CD8-positive, alpha-beta memory T cell (primary cell): Measurements from ENCODE around the gene HOXB1. TPM values are rescaled to one million over a fixed set of nuclear protein-coding genes. Genes with fewer than 3 reads are reported as not detected.

Experiments used
- CTCF ChIA-PET: fragments of 350-600 bp; sonication (Branson Sonifier 250); formaldehyde crosslinking; loops from one replicate; lab custom pipeline; 2021; ENCODE audit warnings: antibody characterized with exemption; lab: Charles Lee
- POLR2A ChIA-PET: fragments of 350-600 bp; sonication (Branson Sonifier 250); formaldehyde crosslinking; loops from one replicate; lab custom pipeline; 2021; ENCODE audit warnings: antibody characterized with exemption; lab: Charles Lee
- DNase-seq, 5 donors: peaks; one replicate each; pipeline versions ENCODE4 v3.0.0 to v3.0.0-alpha.2; 2020 to 2022; ENCODE audit warnings: mixed read lengths in 1 of 5
- H3K27ac ChIP-seq: one replicate; pipeline ENCODE4 v1.7.0; 2013; ENCODE audit warnings: low read depth, mild to moderate bottlenecking, low read length, moderate library complexity
- H3K27me3 ChIP-seq: 2 replicates; pipeline ENCODE4 v1.7.0; 2013; ENCODE audit warnings: low read length, mild to moderate bottlenecking; ENCODE audit not compliant: insufficient read depth, poor library complexity, severe bottlenecking
- H3K36me3 ChIP-seq: 2 replicates; pipeline ENCODE4 v1.7.0; 2013; ENCODE audit warnings: mild to moderate bottlenecking, low read length, moderate library complexity; ENCODE audit not compliant: insufficient read depth
- H3K4me1 ChIP-seq: 2 replicates; pipeline ENCODE4 v1.7.0; 2013; ENCODE audit warnings: mild to moderate bottlenecking, low read length, moderate library complexity; ENCODE audit not compliant: insufficient read depth
- H3K4me3 ChIP-seq: 2 replicates; pipeline ENCODE4 v1.7.0; 2013; ENCODE audit warnings: mild to moderate bottlenecking, low read length
- H3K9me3 ChIP-seq: 2 replicates; pipeline ENCODE4 v1.7.0; 2013; ENCODE audit warnings: mild to moderate bottlenecking, low read length
- H3K27ac Mint-ChIP-seq, 8 donors: one replicate each; pipeline ENCODE4 v1.8.0; 2020 to 2021; ENCODE audit warnings: mixed read lengths in 8 of 8, mild to moderate bottlenecking in 6 of 8, inconsistent platforms in 3 of 8, moderate library complexity in 3 of 8
- H3K27me3 Mint-ChIP-seq, 2 donors: one replicate each; pipeline ENCODE4 v1.8.0; 2020 to 2021; ENCODE audit warnings: mixed read lengths in 2 of 2, mild to moderate bottlenecking in 1 of 2, moderate library complexity in 1 of 2
- H3K36me3 Mint-ChIP-seq, 3 donors: one replicate each; pipeline ENCODE4 v1.8.0; 2020 to 2021; ENCODE audit warnings: mixed read lengths in 3 of 3, inconsistent platforms in 1 of 3, mild to moderate bottlenecking in 1 of 3
- H3K4me1 Mint-ChIP-seq, 3 donors: one replicate each; pipeline ENCODE4 v1.8.0; 2020 to 2021; ENCODE audit warnings: mixed read lengths in 3 of 3, inconsistent platforms in 1 of 3, mild to moderate bottlenecking in 1 of 3
- H3K4me3 Mint-ChIP-seq, 7 donors: one replicate each; pipeline ENCODE4 v1.8.0; 2020 to 2021; ENCODE audit warnings: mixed read lengths in 7 of 7, mild to moderate bottlenecking in 6 of 7, moderate library complexity in 4 of 7, inconsistent platforms in 2 of 7
- H3K9me3 Mint-ChIP-seq, 5 donors: one replicate each; pipeline ENCODE4 v1.8.0; 2020 to 2022; ENCODE audit warnings: mixed read lengths in 5 of 5, mild to moderate bottlenecking in 3 of 5, moderate library complexity in 2 of 5, inconsistent platforms in 1 of 5
- polyA plus RNA-seq: library from polyadenylated mRNA; unstranded; fragments of 300-500 nt; fragmentation: Illumina TruSeq; gene quantifications from one replicate; pipeline ENCODE4 v1.2.3, GENCODE V29; 2021
- total RNA-seq, 2 experiments: library from RNA; stranded (reverse); gene quantifications; one replicate each; pipeline ENCODE4 v1.2.3, GENCODE V29; 2021

The HOXB1 gene
- total and polyA plus RNA-seq, 3 experiments from 2014 or later, result not detected

DNA sequence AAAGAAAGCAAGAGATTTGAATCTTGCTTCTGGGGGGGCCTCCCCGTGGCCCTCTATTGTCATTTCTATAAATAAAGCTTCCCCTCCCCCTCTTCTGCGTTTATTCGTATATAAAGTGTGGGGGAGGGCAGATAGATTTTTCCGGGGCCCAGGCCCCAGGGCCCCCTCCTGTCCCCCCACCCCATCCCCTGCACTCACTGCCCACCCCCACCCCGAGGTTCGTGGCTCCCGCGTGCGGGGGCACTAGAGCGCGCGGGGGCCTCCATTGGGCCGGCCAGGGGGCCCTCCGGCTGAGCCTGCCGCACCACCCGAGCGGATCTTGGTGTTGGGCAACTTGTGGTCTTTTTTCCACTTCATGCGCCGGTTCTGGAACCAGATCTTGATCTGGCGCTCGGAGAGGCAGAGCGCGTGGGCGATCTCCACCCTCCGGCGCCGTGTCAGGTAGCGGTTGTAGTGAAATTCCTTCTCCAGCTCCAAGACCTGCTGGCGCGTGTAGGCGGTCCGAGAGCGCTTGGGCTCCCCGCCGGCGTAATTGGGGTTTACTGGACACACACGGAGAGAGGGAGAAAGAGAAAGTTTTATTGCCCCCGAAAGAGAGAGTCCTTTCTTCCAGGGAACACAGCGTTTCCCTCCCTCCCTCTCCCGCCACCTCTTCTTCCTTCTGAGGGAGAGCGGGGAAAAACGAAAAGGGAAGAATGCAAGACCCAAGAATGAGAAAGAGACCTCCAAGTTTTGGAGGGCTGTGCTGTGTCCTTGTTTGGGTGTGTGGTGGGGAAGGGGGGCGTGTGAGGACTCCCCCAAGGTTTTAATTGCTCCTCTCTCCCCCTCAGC lies 45.9 kb upstream of the HOXB1 start:
- Mint-ChIP-seq H3K9me3 (no peaks in the 10 kb centered on the region), H3K36me3 (peaks cover 0 to 9% (median 0%) of the 10 kb centered on the region in 3 donors), H3K27ac (peak overlapping the region in 2 of 8 donors; percentile 24 to 66), H3K4me1 (peaks cover 19 to 46% (median 29%) of the 10 kb centered on the region in 3 donors), H3K4me3 (peak overlapping the region; percentile 39 to 90 (median 82)), H3K27me3 (peaks cover 28 to 31% of the 10 kb centered on the region in 2 donors)
- H3K27me3 ChIP-seq, result peaks cover 32% of the 10 kb centered on the region
- H3K27ac ChIP-seq, result peak overlapping the region; percentile 72
- H3K9me3 ChIP-seq, result no peaks in the 10 kb centered on the region
- H3K4me3 ChIP-seq, result peak overlapping the region; percentile 45
- H3K4me1 ChIP-seq, result peaks cover 22% of the 10 kb centered on the region
- POLR2A ChIA-PET, result interaction anchor here (1.0 to 1.5 kb wide), 2 partner anchors 33 to 35 kb away, joined by 4 read pairs; no protein-coding TSS in a partner anchor
- H3K36me3 ChIP-seq, result no peaks in the 10 kb centered on the region
- CTCF ChIA-PET, result interaction anchor here (1.0 kb wide), 1 partner anchor 17 kb away, joined by 3 read pairs; the partner anchor contains the start of gene HOXB5
- DNase-seq, result no peak

DNA sequence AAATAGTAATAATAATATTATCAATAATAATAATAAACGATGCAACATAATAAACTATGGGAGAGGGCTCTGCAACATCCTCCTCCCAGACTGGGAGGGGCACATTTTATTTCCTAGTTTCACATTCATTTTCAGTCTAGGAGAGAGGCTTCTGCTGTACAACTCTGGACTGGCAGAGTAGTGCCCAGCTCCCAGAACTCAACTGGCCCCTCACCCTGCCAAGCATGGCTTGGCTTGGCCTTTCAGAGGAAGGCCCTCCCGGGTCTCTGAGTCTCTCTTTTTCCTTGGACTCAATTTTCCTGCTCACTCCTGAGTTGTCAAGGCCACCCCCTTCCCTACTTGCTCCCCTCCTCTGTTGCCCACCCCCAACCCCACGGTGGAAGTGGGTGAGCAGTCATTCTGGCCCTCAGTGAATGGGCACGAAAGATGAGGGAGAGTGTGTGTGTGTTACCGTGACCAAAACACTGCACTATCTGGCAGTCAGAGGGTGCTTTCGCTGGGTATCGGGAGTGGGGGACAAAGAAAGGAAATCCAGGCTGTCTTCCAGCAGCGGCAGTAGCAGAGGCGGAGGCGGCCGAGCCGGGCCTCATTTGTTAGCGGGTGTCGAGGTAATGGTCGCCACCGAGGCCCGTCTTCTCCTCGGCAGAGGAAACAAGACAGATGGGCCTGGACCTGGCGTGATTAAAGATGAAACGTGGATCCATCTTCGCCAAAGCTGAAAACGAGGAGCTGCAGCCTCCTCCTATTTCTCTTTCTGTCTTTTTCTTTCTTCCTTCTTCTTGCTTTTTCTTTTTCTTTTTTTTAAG lies 45.1 kb upstream of the HOXB1 start:
- Mint-ChIP-seq H3K36me3 (peaks cover 0 to 14% (median 0%) of the 10 kb centered on the region in 3 donors), H3K27ac (no peak overlapping the region), H3K4me3 (peak overlapping the region in 4 of 7 donors; percentile 23 to 85 (median 58)), H3K27me3 (peaks cover 20 to 23% of the 10 kb centered on the region in 2 donors), H3K4me1 (peaks cover 18 to 38% (median 29%) of the 10 kb centered on the region in 3 donors), H3K9me3 (no peaks in the 10 kb centered on the region)
- Histone ChIP-seq H3K27me3 (peaks cover 27% of the 10 kb centered on the region), H3K9me3 (no peaks in the 10 kb centered on the region), H3K4me3 (no peak overlapping the region), H3K4me1 (peaks cover 17% of the 10 kb centered on the region), H3K27ac (peak overlapping the region; percentile 31), H3K36me3 (no peaks in the 10 kb centered on the region)
- CTCF ChIA-PET, result no interaction called here
- POLR2A ChIA-PET, result no interaction called here
- no peak for DNase-seq

DNA sequence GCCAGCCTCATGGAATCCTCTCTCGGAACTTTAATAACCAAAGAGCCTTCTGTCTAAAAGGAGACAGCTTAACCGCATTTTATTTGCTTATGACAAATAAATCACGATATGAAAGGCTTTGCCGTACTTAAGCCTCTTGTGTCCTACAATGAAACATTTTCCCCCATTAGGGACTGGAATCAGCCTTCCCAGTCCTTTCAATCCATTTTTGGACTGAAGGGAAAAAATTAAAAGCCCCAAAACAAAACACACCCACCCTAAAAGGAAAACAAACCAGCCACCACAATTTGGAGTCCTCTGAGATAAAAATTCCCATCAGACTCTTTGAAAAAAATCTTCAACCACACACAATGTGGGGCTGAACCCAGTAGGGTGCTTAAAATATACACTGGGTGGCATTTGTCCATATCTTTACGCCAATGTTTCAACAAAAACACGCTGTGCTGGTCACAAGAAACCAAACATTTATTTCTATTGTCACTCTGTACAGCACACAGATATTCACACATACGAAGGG lies 44.3 kb upstream of the HOXB1 start:
- Mint-ChIP-seq H3K4me1 (peaks cover 18 to 35% (median 29%) of the 10 kb centered on the region in 3 donors), H3K27ac (no peak overlapping the region), H3K9me3 (no peaks in the 10 kb centered on the region), H3K36me3 (peaks cover 0 to 16% (median 0%) of the 10 kb centered on the region in 3 donors), H3K27me3 (peaks cover 14 to 15% of the 10 kb centered on the region in 2 donors), H3K4me3 (peak overlapping the region in 2 of 7 donors; percentile 58 to 85)
- ChIA-PET POLR2A (no interaction called here), CTCF (interaction anchor here (0.8 to 1.0 kb wide), 2 partner anchors 44 to 83 kb away, joined by 3 to 4 read pairs; no protein-coding TSS in a partner anchor)
- Histone ChIP-seq H3K4me1 (peaks cover 17% of the 10 kb centered on the region), H3K36me3 (no peaks in the 10 kb centered on the region), H3K9me3 (no peaks in the 10 kb centered on the region), H3K27ac (no peak overlapping the region), H3K27me3 (peaks cover 19% of the 10 kb centered on the region), H3K4me3 (no peak overlapping the region)
- no peak for DNase-seq

DNA sequence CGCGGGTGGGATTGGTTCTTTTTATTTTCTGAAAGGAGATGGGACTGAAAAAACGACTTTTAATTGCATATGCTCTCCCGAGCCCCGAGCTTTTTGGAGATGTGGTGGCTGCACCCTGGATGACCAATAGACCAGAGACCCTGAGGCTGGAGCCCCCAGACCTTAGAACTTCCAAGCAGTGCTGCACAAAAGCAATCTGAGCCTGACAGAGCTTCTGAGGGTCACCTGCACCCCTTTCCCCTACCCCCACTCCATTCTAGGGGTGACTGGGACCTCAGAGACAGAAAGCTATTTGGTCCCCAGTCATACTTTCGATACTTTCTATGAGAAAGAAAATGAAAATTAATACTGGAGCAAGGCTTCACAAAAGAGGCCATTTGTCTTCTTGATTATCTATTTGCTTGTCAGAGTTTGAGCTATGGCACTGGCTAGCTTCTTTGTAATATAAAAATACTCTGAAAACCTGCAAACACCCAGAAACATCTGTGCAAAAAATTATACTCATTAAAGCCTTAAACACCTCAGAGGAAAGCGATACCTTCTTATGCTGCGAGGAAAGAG lies 43.8 kb upstream of the HOXB1 start:
- CTCF ChIA-PET, result interaction anchor here (0.8 to 1.0 kb wide), 2 partner anchors 44 to 82 kb away, joined by 3 to 4 read pairs; no protein-coding TSS in a partner anchor
- H3K4me3 Mint-ChIP-seq, result peak overlapping the region in 1 of 7 donors; percentile 85

DNA sequence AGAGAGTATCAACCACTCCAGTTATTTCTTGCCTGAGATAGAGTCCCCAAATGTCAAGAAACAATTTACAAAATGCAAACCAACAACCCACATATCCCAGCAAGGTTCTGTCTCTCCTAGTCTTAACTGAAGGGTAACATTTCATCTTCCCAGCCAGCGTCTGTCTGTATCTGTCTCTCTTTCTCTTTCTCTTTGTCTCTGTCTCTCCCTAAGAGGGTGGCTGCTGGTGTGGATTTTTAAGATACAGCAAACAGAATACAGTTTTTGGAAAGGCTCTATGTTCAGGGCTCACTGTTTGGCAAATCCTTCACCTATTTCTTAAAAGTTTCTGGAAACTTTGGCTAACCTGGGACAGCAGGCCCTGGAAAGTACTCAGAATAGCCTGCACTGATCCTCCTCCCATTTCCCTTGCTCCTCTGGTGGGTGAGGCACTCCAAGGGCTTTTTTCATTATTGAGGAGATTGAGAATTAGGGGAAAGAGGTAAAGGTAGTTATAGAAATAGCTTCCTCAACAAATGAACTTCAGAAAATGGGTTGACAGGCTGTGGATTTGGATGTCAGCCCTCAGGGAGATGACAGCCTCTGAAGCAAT lies 41.1 kb upstream of the HOXB1 start:
- H3K36me3 Mint-ChIP-seq, result peaks cover 0 to 12% (median 4%) of the 10 kb centered on the region in 3 donors
- H3K4me3 Mint-ChIP-seq, result peak overlapping the region in 1 of 7 donors; percentile 66
- peaks cover 0 to 11% (median 3%) of the 10 kb centered on the region in 3 donors for H3K4me1 Mint-ChIP-seq
- Histone ChIP-seq H3K36me3 (no peaks in the 10 kb centered on the region), H3K9me3 (no peaks in the 10 kb centered on the region), H3K4me3 (no peak overlapping the region), H3K4me1 (peaks cover 3% of the 10 kb centered on the region), H3K27ac (no peak overlapping the region), H3K27me3 (no peaks in the 10 kb centered on the region)
- no peak for DNase-seq
- H3K9me3 Mint-ChIP-seq, result no peaks in the 10 kb centered on the region
- no peak overlapping the region for H3K27ac Mint-ChIP-seq
- peaks cover 0 to 7% of the 10 kb centered on the region in 2 donors for H3K27me3 Mint-ChIP-seq
- CTCF ChIA-PET, result no interaction called here
- POLR2A ChIA-PET, result no interaction called here

More for the DNA sequence above, 43.8 kb upstream of the HOXB1 start:
- DNase-seq, result no peak
- no peaks in the 10 kb centered on the region for H3K9me3 Mint-ChIP-seq
- H3K27me3 Mint-ChIP-seq, result peaks cover 10% of the 10 kb centered on the region in 2 donors
- H3K36me3 Mint-ChIP-seq, result peaks cover 0 to 16% (median 0%) of the 10 kb centered on the region in 3 donors
- H3K4me1 Mint-ChIP-seq, result peaks cover 18 to 32% (median 24%) of the 10 kb centered on the region in 3 donors
- H3K4me1 ChIP-seq, result peaks cover 17% of the 10 kb centered on the region
- H3K27ac ChIP-seq, result no peak overlapping the region
- H3K36me3 ChIP-seq, result no peaks in the 10 kb centered on the region
- POLR2A ChIA-PET, result interaction anchor here (0.7 kb wide), 1 partner anchor 235 kb away, joined by 3 read pairs; no protein-coding TSS in a partner anchor
- peaks cover 14% of the 10 kb centered on the region for H3K27me3 ChIP-seq
- H3K27ac Mint-ChIP-seq, result no peak overlapping the region
- H3K4me3 ChIP-seq, result no peak overlapping the region
- H3K9me3 ChIP-seq, result no peaks in the 10 kb centered on the region

DNA sequence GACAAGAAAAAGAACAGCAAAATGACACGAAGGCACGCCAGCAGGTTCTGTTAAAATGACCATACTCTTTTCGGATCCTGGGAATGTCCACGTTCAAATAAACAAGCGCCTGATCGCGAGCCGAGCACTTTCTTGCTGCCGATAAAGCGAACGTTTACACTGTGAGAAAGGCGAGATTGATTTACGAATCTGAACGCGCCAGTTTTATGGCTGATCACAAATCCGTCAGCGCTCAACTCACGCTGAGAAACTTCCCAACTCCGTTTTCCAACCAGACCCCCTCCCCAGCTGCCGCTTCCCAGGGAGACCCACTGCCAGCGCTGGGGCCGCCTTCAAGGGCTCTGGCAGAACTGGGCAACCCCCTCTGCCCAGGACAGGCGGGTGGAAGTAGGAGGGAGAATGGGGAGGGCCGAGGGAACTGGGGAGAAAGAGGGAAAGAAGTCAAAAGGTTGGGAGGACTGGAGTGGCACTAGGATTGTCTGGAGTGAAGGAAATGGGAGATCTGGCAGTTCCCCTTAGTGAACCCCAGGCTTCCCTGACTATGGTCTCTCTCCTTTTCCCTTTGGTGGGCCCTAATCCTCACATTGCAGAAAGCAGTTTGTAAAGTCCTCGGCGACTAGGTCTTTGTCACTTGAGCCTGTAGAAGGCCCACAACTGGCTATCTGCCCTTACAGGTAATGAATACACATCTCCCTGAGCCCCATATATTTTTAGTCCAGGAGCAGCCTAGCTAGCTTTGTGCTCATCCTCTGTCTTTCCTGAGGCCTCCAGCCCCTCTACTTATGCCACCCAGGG lies 40.4 kb upstream of the HOXB1 start:
- Histone ChIP-seq H3K4me1 (no peaks in the 10 kb centered on the region), H3K4me3 (no peak overlapping the region), H3K36me3 (no peaks in the 10 kb centered on the region), H3K9me3 (no peaks in the 10 kb centered on the region), H3K27ac (no peak overlapping the region), H3K27me3 (no peaks in the 10 kb centered on the region)
- Mint-ChIP-seq H3K9me3 (no peaks in the 10 kb centered on the region), H3K27me3 (peaks cover 0 to 7% of the 10 kb centered on the region in 2 donors), H3K36me3 (peaks cover 0 to 12% (median 4%) of the 10 kb centered on the region in 3 donors), H3K4me3 (no peak overlapping the region), H3K4me1 (peaks cover 0 to 8% (median 3%) of the 10 kb centered on the region in 3 donors), H3K27ac (no peak overlapping the region)
- ChIA-PET CTCF (no interaction called here), POLR2A (no interaction called here)
- peak in 1 of 5 donors; percentile 17 for DNase-seq
